Measurements from ENCODE around the gene MTA1. TPM values are rescaled to one million over a fixed set of nuclear protein-coding genes. Genes with fewer than 3 reads are reported as not detected.

Gene MTA1
- total RNA-seq, 2 experiments from 2014 or later: 103 to 217 TPM

- no peaks in the 10 kb centered on the region for H4K20me1 ChIP-seq (ENCODE audit: insufficient read depth, low read length)
- H3K4me2 ChIP-seq (ENCODE audit: low read length): no peak overlapping the region
- no peak overlapping the region for H2AFZ ChIP-seq (ENCODE audit: low read length)
- TF ChIP-seq CTCF (conservative IDR thresholded peaks at IDR 0.05; ENCODE audit: low read length): no peak
- TF ChIP-seq EZH2phosphoT487 (IDR thresholded peaks at IDR 0.05; ENCODE audit: borderline replicate concordance, low read depth, low read length): no peak
- H3K4me3 ChIP-seq (ENCODE audit: low read depth, low read length, poor library complexity, severe bottlenecking): no peak overlapping the region
- H3K36me3 ChIP-seq (ENCODE audit: insufficient read depth, low read length): no peaks in the 10 kb centered on the region
- H3K27ac ChIP-seq (ENCODE audit: low read depth, low read length, poor library complexity, severe bottlenecking): no peak overlapping the region
- ChIA-PET CTCF (ENCODE audit: unreplicated experiment) (no interaction called here), POLR2A (interaction anchor here (0.6 kb wide), 1 partner anchor 46 kb away, joined by 3 read pairs; no protein-coding TSS in a partner anchor)
- no TSS peak for BruUV-seq (replicated peaks)
- H3K4me1 ChIP-seq (ENCODE audit: insufficient read depth, low read length, poor library complexity, severe bottlenecking): no peaks in the 10 kb centered on the region
- no peaks in the 10 kb centered on the region for H3K9me2 ChIP-seq (ENCODE audit: insufficient read depth, low read length)
- no peaks in the 10 kb centered on the region for H3K9me3 ChIP-seq (ENCODE audit: low read length)
- intact Hi-C loops (cut with micrococcal nuclease; ENCODE audit: unreplicated experiment): no loop called here
- no peaks in the 10 kb centered on the region for H3K79me2 ChIP-seq (ENCODE audit: insufficient read depth, low read depth, low read length)
- DNase-seq (ENCODE audit: low spot score): no peak
These were observed 88.4 kb downstream of the MTA1 start for GRCh38 chr14:105508069-105508468.

GRCh38 chr14:105508601-105509000, 89.0 kb downstream of the MTA1 start:
- H2AFZ ChIP-seq (ENCODE audit: low read length): no peak overlapping the region
- H3K9me2 ChIP-seq (ENCODE audit: insufficient read depth, low read length): no peaks in the 10 kb centered on the region
- CTCF ChIA-PET (ENCODE audit: unreplicated experiment): no interaction called here
- POLR2A ChIA-PET: no interaction called here
- H3K4me2 ChIP-seq (ENCODE audit: low read length): no peak overlapping the region
- no peak overlapping the region for H3K27ac ChIP-seq (ENCODE audit: low read depth, low read length, poor library complexity, severe bottlenecking)
- no peaks in the 10 kb centered on the region for H3K79me2 ChIP-seq (ENCODE audit: insufficient read depth, low read depth, low read length)
- no peak overlapping the region for H3K4me3 ChIP-seq (ENCODE audit: low read depth, low read length, poor library complexity, severe bottlenecking)
- no peaks in the 10 kb centered on the region for H4K20me1 ChIP-seq (ENCODE audit: insufficient read depth, low read length)
- DNase-seq (ENCODE audit: low spot score): no peak
- no peaks in the 10 kb centered on the region for H3K4me1 ChIP-seq (ENCODE audit: insufficient read depth, low read length, poor library complexity, severe bottlenecking)
- intact Hi-C loops (cut with micrococcal nuclease; ENCODE audit: unreplicated experiment): no loop called here
- no TSS peak for BruUV-seq (replicated peaks)
- H3K36me3 ChIP-seq (ENCODE audit: insufficient read depth, low read length): no peaks in the 10 kb centered on the region
- no peak for TF ChIP-seq EZH2phosphoT487 (IDR thresholded peaks at IDR 0.05; ENCODE audit: borderline replicate concordance, low read depth, low read length)
- TF ChIP-seq CTCF (conservative IDR thresholded peaks at IDR 0.05; ENCODE audit: low read length): no peak
- H3K9me3 ChIP-seq (ENCODE audit: low read length): no peaks in the 10 kb centered on the region

- CTCF ChIA-PET (ENCODE audit: unreplicated experiment): no interaction called here
- no TSS peak for BruUV-seq (replicated peaks)
- intact Hi-C loops (cut with micrococcal nuclease; ENCODE audit: unreplicated experiment): no loop called here
These were observed 97.5 kb downstream of the MTA1 start for GRCh38 chr14:105517096-105517495.

More at GRCh38 chr14:105517096-105517495, 97.5 kb downstream of the MTA1 start:
- Histone ChIP-seq H3K36me3 (ENCODE audit: insufficient read depth, low read length) (no peaks in the 10 kb centered on the region), H3K4me2 (ENCODE audit: low read length) (no peak overlapping the region), H3K9me3 (ENCODE audit: low read length) (no peaks in the 10 kb centered on the region), H3K79me2 (ENCODE audit: insufficient read depth, low read depth, low read length) (no peaks in the 10 kb centered on the region), H3K4me1 (ENCODE audit: insufficient read depth, low read length, poor library complexity, severe bottlenecking) (no peaks in the 10 kb centered on the region), H3K27ac (ENCODE audit: low read depth, low read length, poor library complexity, severe bottlenecking) (no peak overlapping the region), H3K9me2 (ENCODE audit: insufficient read depth, low read length) (no peaks in the 10 kb centered on the region), H4K20me1 (ENCODE audit: insufficient read depth, low read length) (no peaks in the 10 kb centered on the region), H2AFZ (ENCODE audit: low read length) (no peak overlapping the region), H3K4me3 (ENCODE audit: low read depth, low read length, poor library complexity, severe bottlenecking) (no peak overlapping the region)
- no peak for DNase-seq (ENCODE audit: low spot score)
- TF ChIP-seq EZH2phosphoT487 (IDR thresholded peaks at IDR 0.05; ENCODE audit: borderline replicate concordance, low read depth, low read length) (no peak), CTCF (conservative IDR thresholded peaks at IDR 0.05; ENCODE audit: low read length) (no peak)
- POLR2A ChIA-PET: no interaction called here

Measured in OCI-LY7 (cell line).